ENCODE measurements around the gene BRD3OS.

DNA sequence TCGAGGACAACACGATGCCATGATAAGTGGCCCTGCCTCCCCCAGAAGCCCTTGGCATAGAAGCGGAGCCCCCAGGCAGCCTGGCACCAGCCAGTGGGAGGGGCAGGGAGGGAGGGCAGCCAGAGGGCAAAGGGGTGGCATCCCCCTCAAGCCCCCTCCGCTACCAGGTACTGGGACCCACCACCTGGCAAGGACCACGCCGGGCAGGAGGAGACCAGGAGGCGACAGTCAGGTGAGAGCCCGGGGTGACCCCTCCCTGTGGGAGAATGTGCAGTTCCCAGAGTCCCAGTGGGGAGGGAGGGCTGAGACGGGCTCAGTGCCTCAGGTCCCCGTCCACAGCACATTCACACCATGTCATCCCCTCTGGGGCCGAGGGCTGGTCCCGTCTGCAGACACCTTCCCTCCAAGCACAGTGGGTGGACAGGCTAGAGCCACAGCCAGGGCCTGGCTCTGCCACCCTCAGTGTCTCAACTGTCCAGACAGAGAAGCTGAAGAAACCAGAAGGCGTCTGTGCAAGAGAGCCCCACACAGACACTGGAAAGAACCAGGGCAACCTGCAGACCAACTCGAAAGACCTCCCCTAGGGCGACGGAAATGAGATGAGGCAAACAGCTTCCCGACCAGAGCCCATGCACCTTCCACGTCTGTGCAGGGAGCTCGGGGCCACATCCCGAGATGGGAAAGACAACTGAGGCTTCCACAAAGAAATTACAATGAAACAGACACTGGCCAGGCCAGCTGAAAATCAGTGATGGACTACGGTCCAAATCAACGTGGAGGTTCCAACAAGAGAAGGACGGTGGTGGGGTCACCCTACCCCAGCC lies 31.4 kb downstream of the BRD3OS start:
- TF ChIP-seq, protein P1, sequence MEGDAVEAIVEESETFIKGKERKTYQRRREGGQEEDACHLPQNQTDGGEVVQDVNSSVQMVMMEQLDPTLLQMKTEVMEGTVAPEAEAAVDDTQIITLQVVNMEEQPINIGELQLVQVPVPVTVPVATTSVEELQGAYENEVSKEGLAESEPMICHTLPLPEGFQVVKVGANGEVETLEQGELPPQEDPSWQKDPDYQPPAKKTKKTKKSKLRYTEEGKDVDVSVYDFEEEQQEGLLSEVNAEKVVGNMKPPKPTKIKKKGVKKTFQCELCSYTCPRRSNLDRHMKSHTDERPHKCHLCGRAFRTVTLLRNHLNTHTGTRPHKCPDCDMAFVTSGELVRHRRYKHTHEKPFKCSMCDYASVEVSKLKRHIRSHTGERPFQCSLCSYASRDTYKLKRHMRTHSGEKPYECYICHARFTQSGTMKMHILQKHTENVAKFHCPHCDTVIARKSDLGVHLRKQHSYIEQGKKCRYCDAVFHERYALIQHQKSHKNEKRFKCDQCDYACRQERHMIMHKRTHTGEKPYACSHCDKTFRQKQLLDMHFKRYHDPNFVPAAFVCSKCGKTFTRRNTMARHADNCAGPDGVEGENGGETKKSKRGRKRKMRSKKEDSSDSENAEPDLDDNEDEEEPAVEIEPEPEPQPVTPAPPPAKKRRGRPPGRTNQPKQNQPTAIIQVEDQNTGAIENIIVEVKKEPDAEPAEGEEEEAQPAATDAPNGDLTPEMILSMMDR (IDR thresholded peaks at IDR 0.05; ENCODE audit: borderline replicate concordance, extremely low read depth, low read length, poor library complexity, severe bottlenecking): no peak
- TF ChIP-seq EZH2 (IDR thresholded peaks at IDR 0.05; ENCODE audit: borderline replicate concordance, low read depth, low read length, severe bottlenecking): no peak
